Keratinocyte (primary cell): Measurements from ENCODE around the gene OR6B2. TPM values are rescaled to one million over a fixed set of nuclear protein-coding genes. Genes with fewer than 3 reads are reported as not detected.

Experiments
- DNase-seq: peaks from one replicate; pipeline ENCODE4 v3.0.0-alpha.2; 2011; ENCODE audit warnings: low read depth, missing footprints, low spot score
- FAIRE-seq: peaks from 2 replicates; lab custom pipeline; 2011; peaks lifted over from hg19 to GRCh38; lab: Jason Lieb, UNC
- H2AFZ ChIP-seq: 2 replicates; pipeline ENCODE4 v1.6.0; 2012; ENCODE audit warnings: low read length, control low read depth, inconsistent platforms; ENCODE audit not compliant: control insufficient read depth
- H3K27ac ChIP-seq: 2 replicates; pipeline ENCODE4 v1.5.1; 2011; ENCODE audit warnings: low read length; ENCODE audit not compliant: control insufficient read depth, insufficient read depth
- H3K27me3 ChIP-seq: 3 replicates; pipeline ENCODE4 v1.6.0; 2011; ENCODE audit warnings: low read length; ENCODE audit not compliant: control insufficient read depth, insufficient read depth; ENCODE audit errors: extremely low read depth
- H3K36me3 ChIP-seq, 2 experiments: 2 replicates in 1 of 2; 3 replicates in 1 of 2; pipeline ENCODE4 v1.5.1; 2011; ENCODE audit warnings: low read length in 2 of 2, mild to moderate bottlenecking in 1 of 2; ENCODE audit not compliant: control insufficient read depth in 2 of 2, insufficient read depth in 2 of 2; ENCODE audit errors: extremely low read depth in 1 of 2
- H3K4me1 ChIP-seq: 3 replicates; pipeline ENCODE4 v1.5.1; 2011; ENCODE audit warnings: low read length; ENCODE audit not compliant: control insufficient read depth, insufficient read depth; ENCODE audit errors: extremely low read depth
- H3K4me2 ChIP-seq: 3 replicates; pipeline ENCODE4 v1.6.0; 2011; ENCODE audit warnings: low read depth, low read length; ENCODE audit not compliant: control insufficient read depth, insufficient read depth; ENCODE audit errors: extremely low read depth
- H3K4me3 ChIP-seq, 3 experiments: fragments of 200-600 bp in 1 of 3; sonication (generic) in 1 of 3; 2 replicates in 2 of 3; 3 replicates in 1 of 3; pipeline ENCODE4 v1.5.1; 2011 to 2016; ENCODE audit warnings: low read length in 3 of 3, mild to moderate bottlenecking in 3 of 3, control low read depth in 2 of 3, inconsistent platforms in 1 of 3, low read depth in 1 of 3, mixed read lengths in 1 of 3, mixed run types in 1 of 3, moderate library complexity in 1 of 3; ENCODE audit not compliant: control insufficient read depth in 2 of 3, insufficient read depth in 2 of 3; ENCODE audit errors: extremely low read depth in 1 of 3
- H3K79me2 ChIP-seq: 2 replicates; pipeline ENCODE4 v1.6.0; 2012; ENCODE audit warnings: low read length; ENCODE audit not compliant: control insufficient read depth, insufficient read depth
- H3K9ac ChIP-seq: 3 replicates; pipeline ENCODE4 v1.6.0; 2011; ENCODE audit warnings: low read length; ENCODE audit not compliant: control insufficient read depth, insufficient read depth; ENCODE audit errors: extremely low read depth
- H3K9me1 ChIP-seq: 3 replicates; pipeline ENCODE4 v1.6.0; 2011; ENCODE audit warnings: low read length; ENCODE audit not compliant: control insufficient read depth, insufficient read depth; ENCODE audit errors: extremely low read depth
- H3K9me3 ChIP-seq: 2 replicates; pipeline ENCODE4 v1.5.1; 2012; ENCODE audit warnings: low read depth, low read length; ENCODE audit not compliant: control insufficient read depth
- H4K20me1 ChIP-seq: 3 replicates; pipeline ENCODE4 v1.6.0; 2011; ENCODE audit warnings: low read length; ENCODE audit not compliant: control insufficient read depth, insufficient read depth; ENCODE audit errors: extremely low read depth
- EZH2 ChIP-seq: IDR thresholded peaks from one replicate; pipeline ENCODE4 v1.6.1; 2012; ENCODE audit warnings: inconsistent platforms, mild to moderate bottlenecking, low read length, moderate library complexity
- dilution Hi-C: fragments of 300-500 bp; cut with MboI; formaldehyde crosslinking; loops from one replicate; pipeline ENCODE4 v1.7.0; 2020; ENCODE audit warnings: low sequenced_read_pairs; ENCODE audit not compliant: extremely low pct_ligation_motif_present
- polyA plus RNA-seq, 5 experiments: library from polyadenylated mRNA; depleted of rRNA in 3 of 5; stranded (reverse) in 3 of 5; stranded (forward) in 1 of 5; unstranded in 1 of 5; fragments of >200 nt; gene quantifications; 1 replicate in 1 of 5; 2 replicates in 3 of 5; 3 replicates in 1 of 5; pipeline versions ENCODE4 v1.2.1 to v1.2.3, GENCODE V29; 2011 to 2012; ENCODE audit warnings: missing spikeins in 2 of 5, low read depth in 1 of 5, low replicate concordance in 1 of 5
- TF ChIP-seq, protein P1 (sequence below), 3 experiments: IDR thresholded peaks in 1 of 3; conservative IDR thresholded peaks in 1 of 3; optimal IDR thresholded peaks in 1 of 3; 2 replicates in 2 of 3; 3 replicates in 1 of 3; pipeline versions ENCODE3 to v1.5.1; 2011; ENCODE audit warnings: low read length in 3 of 3, mild to moderate bottlenecking in 3 of 3, moderate library complexity in 2 of 3, control low read depth in 1 of 3, inconsistent platforms in 1 of 3; ENCODE audit not compliant: insufficient read depth in 2 of 3; ENCODE audit errors: extremely low read depth in 1 of 3

The OR6B2 gene
- polyA plus RNA-seq, 1 donor (not counting 4 experiments of a cell fraction or from before 2014, with no cell fraction given): not detected

DNA sequence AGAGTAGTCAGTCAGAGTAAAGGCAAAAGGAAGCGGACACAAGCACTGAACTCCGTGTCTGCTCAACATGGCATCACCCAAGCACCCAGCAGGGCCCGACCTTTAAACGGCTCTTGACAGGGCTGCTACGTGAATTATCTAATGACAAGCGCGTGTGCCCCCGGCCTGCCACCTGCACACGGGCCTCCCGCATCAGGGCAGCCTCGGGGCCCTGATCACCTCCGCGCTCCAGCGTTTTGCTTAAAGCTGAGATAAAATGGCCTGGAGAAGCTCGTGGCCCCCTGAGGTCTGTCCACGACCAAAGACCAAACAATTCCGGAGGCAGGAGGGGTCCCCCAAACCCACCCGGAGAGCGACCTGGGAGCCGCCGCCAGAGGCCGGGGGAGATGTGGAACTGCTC is 5.5 kb downstream of the OR6B2 start:
- peak overlapping the region; percentile 69 for H3K27ac ChIP-seq
- FAIRE-seq: no peak

DNA sequence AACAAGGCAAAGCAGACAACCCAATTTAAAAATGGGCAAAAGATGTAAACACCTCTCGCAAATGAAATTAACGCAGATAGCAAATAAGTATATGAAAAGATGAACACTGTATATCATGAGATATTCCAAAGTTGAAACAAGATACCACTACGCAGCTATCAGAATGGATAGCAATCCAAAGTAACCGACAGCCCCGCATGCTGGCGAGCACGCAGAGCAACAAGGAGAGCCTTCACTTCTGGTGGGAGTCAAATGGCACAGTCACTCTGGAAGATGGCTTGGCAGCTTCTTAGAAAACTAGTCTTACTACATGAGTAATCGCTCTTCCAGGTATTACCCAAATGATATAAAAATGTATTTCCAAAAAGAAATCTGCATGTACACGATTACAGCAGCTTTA is 6.4 kb downstream of the OR6B2 start:
- Histone ChIP-seq H3K4me1 (peaks cover 9% of the 10 kb centered on the region), H3K9me1 (no peaks in the 10 kb centered on the region), H3K27ac (peak overlapping the region; percentile 69), H3K79me2 (peaks cover 49% of the 10 kb centered on the region), H4K20me1 (peaks cover 10% of the 10 kb centered on the region), H3K4me2 (peak overlapping the region; percentile 93), H3K4me3 (peak overlapping the region; percentile 87 to 97 (median 90)), H3K9ac (peak overlapping the region; percentile 38), H3K36me3 (peaks cover 16 to 20% of the 10 kb centered on the region in 2 experiments), H3K27me3 (no peaks in the 10 kb centered on the region), H3K9me3 (no peaks in the 10 kb centered on the region), H2AFZ (no peak overlapping the region)
- DNase-seq: no peak
- dilution Hi-C loops: no loop called here
- FAIRE-seq: no peak
- no peak for TF ChIP-seq EZH2
- TF ChIP-seq, protein P1, sequence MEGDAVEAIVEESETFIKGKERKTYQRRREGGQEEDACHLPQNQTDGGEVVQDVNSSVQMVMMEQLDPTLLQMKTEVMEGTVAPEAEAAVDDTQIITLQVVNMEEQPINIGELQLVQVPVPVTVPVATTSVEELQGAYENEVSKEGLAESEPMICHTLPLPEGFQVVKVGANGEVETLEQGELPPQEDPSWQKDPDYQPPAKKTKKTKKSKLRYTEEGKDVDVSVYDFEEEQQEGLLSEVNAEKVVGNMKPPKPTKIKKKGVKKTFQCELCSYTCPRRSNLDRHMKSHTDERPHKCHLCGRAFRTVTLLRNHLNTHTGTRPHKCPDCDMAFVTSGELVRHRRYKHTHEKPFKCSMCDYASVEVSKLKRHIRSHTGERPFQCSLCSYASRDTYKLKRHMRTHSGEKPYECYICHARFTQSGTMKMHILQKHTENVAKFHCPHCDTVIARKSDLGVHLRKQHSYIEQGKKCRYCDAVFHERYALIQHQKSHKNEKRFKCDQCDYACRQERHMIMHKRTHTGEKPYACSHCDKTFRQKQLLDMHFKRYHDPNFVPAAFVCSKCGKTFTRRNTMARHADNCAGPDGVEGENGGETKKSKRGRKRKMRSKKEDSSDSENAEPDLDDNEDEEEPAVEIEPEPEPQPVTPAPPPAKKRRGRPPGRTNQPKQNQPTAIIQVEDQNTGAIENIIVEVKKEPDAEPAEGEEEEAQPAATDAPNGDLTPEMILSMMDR (optimal IDR thresholded peaks at IDR 0.05 in 1 of 3, IDR thresholded peaks at IDR 0.05 in 1 of 3, conservative IDR thresholded peaks at IDR 0.05 in 1 of 3; ENCODE audit: extremely low read depth in 1 of 3, insufficient read depth in 2 of 3, low read length in 3 of 3): no peak

More for the DNA sequence above, 5.5 kb downstream of the OR6B2 start:
- H3K79me2 ChIP-seq: peaks cover 47% of the 10 kb centered on the region
- no peaks in the 10 kb centered on the region for H3K9me3 ChIP-seq
- H3K27me3 ChIP-seq: no peaks in the 10 kb centered on the region
- peak overlapping the region; percentile 95 for H3K9ac ChIP-seq
- peak overlapping the region; percentile 87 to 97 (median 90) for H3K4me3 ChIP-seq
- peaks cover 8% of the 10 kb centered on the region for H4K20me1 ChIP-seq
- no peak for DNase-seq
- peaks cover 9% of the 10 kb centered on the region for H3K4me1 ChIP-seq
- H2AFZ ChIP-seq: peak overlapping the region; percentile 10
- peaks cover 14 to 16% of the 10 kb centered on the region in 2 experiments for H3K36me3 ChIP-seq
- H3K9me1 ChIP-seq: no peaks in the 10 kb centered on the region
- H3K4me2 ChIP-seq: peak overlapping the region; percentile 93
- TF ChIP-seq EZH2: no peak
- TF ChIP-seq, protein P1 (optimal IDR thresholded peaks at IDR 0.05 in 1 of 3, IDR thresholded peaks at IDR 0.05 in 1 of 3, conservative IDR thresholded peaks at IDR 0.05 in 1 of 3; ENCODE audit: extremely low read depth in 1 of 3, insufficient read depth in 2 of 3, low read length in 3 of 3): no peak
- dilution Hi-C loops: no loop called here
